Heart right ventricle (tissue), 16 donors: ENCODE data around the gene ORAI2. TPM values are rescaled to one million over a fixed set of nuclear protein-coding genes. Genes with fewer than 3 reads are reported as not detected.
"Not testable (repeated sequence)": the region's sequence is repeated elsewhere in the genome, so short reads cannot be mapped to it uniquely, and the experiment has no call there.

ENCODE experiments used
- ATAC-seq, 8 donors: fragments of 200-7000 bp; cut with Tn5 transposase; one replicate each; pipeline ENCODE4 v1.9.1; 2020; ENCODE audit warnings: mild to moderate bottlenecking in 8 of 8, moderate library complexity in 8 of 8, moderate number of reproducible peaks in 1 of 8
- DNase-seq, 2 donors: peaks; one replicate each; pipeline ENCODE4 v3.0.0-alpha.2; 2020
- H3K27ac ChIP-seq, 10 donors: fragments of 200-600 bp; sonication (generic) in 2 of 10; one replicate each; pipeline versions ENCODE4 v1.5.0 to v1.8.0; 2020 to 2022; ENCODE audit warnings: mild to moderate bottlenecking in 3 of 10
- H3K27me3 ChIP-seq, 7 donors: fragments of 200-600 bp; one replicate each; pipeline ENCODE4 v1.8.0; 2021 to 2022; ENCODE audit warnings: mild to moderate bottlenecking in 2 of 7
- H3K36me3 ChIP-seq, 9 donors: fragments of 200-600 bp; sonication (generic) in 1 of 9; one replicate each; pipeline versions ENCODE4 v1.5.0 to v1.8.0; 2020 to 2022; ENCODE audit warnings: mild to moderate bottlenecking in 2 of 9
- H3K4me1 ChIP-seq, 9 donors: fragments of 200-600 bp; sonication (generic) in 1 of 9; one replicate each; pipeline versions ENCODE4 v1.5.0 to v1.8.0; 2020 to 2022; ENCODE audit warnings: mild to moderate bottlenecking in 4 of 9
- H3K4me3 ChIP-seq, 10 donors: fragments of 200-600 bp; sonication (generic) in 2 of 10; one replicate each; pipeline versions ENCODE4 v1.5.0 to v1.8.0; 2020 to 2022; ENCODE audit warnings: mild to moderate bottlenecking in 7 of 10, moderate library complexity in 2 of 10
- H3K9me3 ChIP-seq, 11 donors: fragments of 200-600 bp in 10 of 11; sonication (generic) in 2 of 11; one replicate each; pipeline versions ENCODE4 v1.5.0 to v1.8.0; 2013 to 2022; ENCODE audit warnings: mild to moderate bottlenecking in 2 of 11, control low read depth in 1 of 11, moderate library complexity in 1 of 11
- CTCF ChIP-seq, 9 donors: fragments of 200-600 bp; sonication (generic) in 2 of 9; IDR thresholded peaks; one replicate each; pipeline versions ENCODE4 v1.5.0 to v1.8.0; 2021 to 2022; ENCODE audit warnings: antibody characterized with exemption in 9 of 9, mild to moderate bottlenecking in 5 of 9, moderate library complexity in 1 of 9
- WGBS, 2 donors: extraction: QIAGEN DNeasy Blood & Tissue Kit; methylation state at CpG; one replicate each; pipeline ENCODE4 v1.1.7; 2013; ENCODE audit warnings: inconsistent platforms in 1 of 2; 5-methylcytosine and 5-hydroxymethylcytosine counted together
- intact Hi-C, 10 donors: fragments of 100-400 bp; cut with DNase I; formaldehyde crosslinking; loops; one replicate each; pipeline versions ENCODE4 v1.11.1 to v1.14.2; 2022
- polyA plus RNA-seq, 2 donors: library from polyadenylated mRNA; stranded (reverse); fragments of 200-250 nt; gene quantifications; one replicate each; pipeline ENCODE4 v1.2.3, GENCODE V29; 2013
- total RNA-seq, 10 donors: library from RNA; stranded (reverse); fragmentation: NEBNext Ultra II Directional in 3 of 10; extraction: Animal tissue kit (Norgen Biotek cat#: 25700) in 3 of 10; gene quantifications; one replicate each; pipeline versions ENCODE4 v1.2.1 to v1.2.4, GENCODE V29; 2021 to 2023
- donor health status: Arrhythmogenic right ventricular cardiomyopathy.
- donor health status: ischemic (EF 13 %, LVEDD 7.1; RV severe dilation, severe dysfunction).
- donor health status: healthy with polysubstance abuse.
- donor health status: DM: no; HTN: yes; CAD: no.
- donor health status: DM: no; HTN: no; CAD: no.
- donor health status: ischemic (EF 25% LVEDD 6.9; RV normal size, moderate dysfunction).
- donor health status: ischemic (EF 25% LVEDD 5.7; RV mildly dilated, moderate dysfunction).
- donor health status: healthy.
- donor health status: DM: yes; HTN: yes; CAD: no.
- donor health status: Ischemic cardiomyopathy.
- donor health status: ischemic (EF 35%, LVEDD 5.7; RV mildly dilated, moderate dysfunction).
- donor health status: nonischemic (EF 11% LVEDD 7.7; RV severe dilation, severe dysfunction).
- donor health status: DM: yes; HTN: yes; CAD: no.
- donor health status: PGD.
- donor health status: ischemic (EF 29% LVEDD 5.4; RV normal size, mild dysfunction).
- donor health status: nonischemic (EF 23%, LVEDD 6.1; RV moderate dilation, normal function).

ORAI2 gene
- total and polyA plus RNA-seq, 12 donors = 1.7 to 11.6 (median 3.7) TPM

GRCh38 chr7:102403563-102403962 lies 29.8 kb upstream of the ORAI2 start:
- H3K36me3 ChIP-seq = peaks cover 0 to 100% (median 74%) of the 10 kb centered on the region in 9 donors
- H3K27ac ChIP-seq = no peak overlapping the region
- no peaks in the 10 kb centered on the region for H3K9me3 ChIP-seq
- peaks cover 0 to 6% (median 0%) of the 10 kb centered on the region in 9 donors for H3K4me1 ChIP-seq
- WGBS, 2 donors = 94 to 96% methylated on average over 3 of the region's 3 CpGs
- no peak overlapping the region for H3K4me3 ChIP-seq
- no peak for DNase-seq
- intact Hi-C loops = no loop called here
- no peaks in the 10 kb centered on the region for H3K27me3 ChIP-seq
- TF ChIP-seq CTCF (IDR thresholded peaks at IDR 0.05) = no peak
- ATAC-seq = no peak

GRCh38 chr7:102404005-102404861 lies 29.1 kb upstream of the ORAI2 start:
- no peak for DNase-seq
- Histone ChIP-seq H3K36me3 (peaks cover 0 to 100% (median 77%) of the 10 kb centered on the region in 9 donors), H3K27ac (no peak overlapping the region), H3K4me1 (peaks cover 0 to 6% (median 0%) of the 10 kb centered on the region in 9 donors), H3K9me3 (no peaks in the 10 kb centered on the region), H3K4me3 (no peak overlapping the region), H3K27me3 (no peaks in the 10 kb centered on the region)
- ATAC-seq = peak; percentile 50 to 92 (median 79)
- peak; percentile 38 to 84 (median 64) for TF ChIP-seq CTCF (IDR thresholded peaks at IDR 0.05)
- 72 to 75% methylated on average over 15 of the region's 15 CpGs for WGBS, 2 donors
- intact Hi-C loops = no loop called here

- H3K27me3 ChIP-seq, H3K4me1 ChIP-seq, DNase-seq, ATAC-seq, H3K9me3 ChIP-seq, H3K4me3 ChIP-seq, H3K27ac ChIP-seq: not testable (repeated sequence)
- H3K36me3 ChIP-seq = peaks cover 0 to 100% (median 78%) of the 10 kb centered on the region in 9 donors
- intact Hi-C loops = loop anchor here in 1 of 10 donors (5.0 kb wide), 1 partner anchor 62 kb away; no protein-coding TSS in a partner anchor
- 95 to 97% methylated on average over 5 of the region's 5 CpGs for whole genome bisulfite sequencing, 2 donors
These were observed 28.6 kb upstream of the ORAI2 start for GRCh38 chr7:102404862-102405188.

- H3K9me3 ChIP-seq = peaks cover 0 to 8% (median 0%) of the 10 kb centered on the region in 11 donors
- no peak overlapping the region for H3K4me3 ChIP-seq
- no peak for TF ChIP-seq CTCF (IDR thresholded peaks at IDR 0.05)
- no peaks in the 10 kb centered on the region for H3K27me3 ChIP-seq
- intact Hi-C loops = loop anchor here in 1 of 10 donors (5.0 kb wide), 1 partner anchor 59 kb away; no protein-coding TSS in a partner anchor
- ATAC-seq = no peak
- peaks cover 0 to 16% (median 6%) of the 10 kb centered on the region in 9 donors for H3K4me1 ChIP-seq
- WGBS, 2 donors = 95 to 96% methylated on average over 6 of the region's 6 CpGs
- no peak overlapping the region for H3K27ac ChIP-seq
- no peak for DNase-seq
- peaks cover 0 to 100% (median 64%) of the 10 kb centered on the region in 9 donors for H3K36me3 ChIP-seq
These were observed 25.5 kb upstream of the ORAI2 start for GRCh38 chr7:102407910-102408309.

- not testable (repeated sequence) for ATAC-seq, H3K27me3 ChIP-seq, H3K9me3 ChIP-seq, H3K4me3 ChIP-seq, DNase-seq, H3K27ac ChIP-seq
- Histone ChIP-seq H3K4me1 (peaks cover 0 to 19% (median 8%) of the 10 kb centered on the region in 9 donors), H3K36me3 (peaks cover 0 to 100% (median 57%) of the 10 kb centered on the region in 9 donors)
- intact Hi-C loops = loop anchor here in 1 of 10 donors (5.0 kb wide), 1 partner anchor 59 kb away; no protein-coding TSS in a partner anchor
- 97 to 98% methylated on average over 6 of the region's 6 CpGs for WGBS, 2 donors
These were observed 24.8 kb upstream of the ORAI2 start for GRCh38 chr7:102408530-102408929.
